GM23338 (cell line): Measurements from ENCODE around the gene POLA1. TPM values are rescaled to one million over a fixed set of nuclear protein-coding genes. Genes with fewer than 3 reads are reported as not detected.

Source experiments
- ATAC-seq: fragments of 200-7000 bp; cut with Tn5 transposase; 3 replicates; pipeline ENCODE4 v1.9.1; 2020
- DNase-seq: peaks from one replicate; pipeline ENCODE4 v3.0.0-alpha.2; 2015; ENCODE audit warnings: low spot score
- H2AFZ ChIP-seq: fragments of 200-600 bp; sonication (generic); 2 replicates; pipeline ENCODE4 v1.8.0; 2016; ENCODE audit warnings: antibody characterized with exemption, mild to moderate bottlenecking, moderate library complexity
- H3F3A ChIP-seq: fragments of 200-600 bp; sonication (generic); replicated peaks from 2 replicates; pipeline ENCODE4 v1.8.0; 2017; ENCODE audit warnings: antibody characterized with exemption, mixed run types, low read depth
- H3K27ac ChIP-seq: fragments of 200-600 bp; sonication (generic); 2 replicates; pipeline ENCODE4 v1.6.1; 2016; ENCODE audit warnings: low read depth
- H3K27me3 ChIP-seq: fragments of 200-600 bp; sonication (generic); 2 replicates; pipeline ENCODE4 v1.8.0; 2016; ENCODE audit warnings: mild to moderate bottlenecking, mixed run types, moderate library complexity; ENCODE audit not compliant: insufficient read depth
- H3K36me3 ChIP-seq: fragments of 200-600 bp; sonication (generic); 2 replicates; pipeline ENCODE4 v1.8.0; 2016; ENCODE audit warnings: mild to moderate bottlenecking; ENCODE audit not compliant: insufficient read depth
- H3K4me1 ChIP-seq: fragments of 200-600 bp; sonication (generic); 2 replicates; pipeline ENCODE4 v1.8.0; 2016; ENCODE audit warnings: mild to moderate bottlenecking, moderate library complexity; ENCODE audit not compliant: insufficient read depth
- H3K4me2 ChIP-seq: fragments of 200-600 bp; sonication (generic); 2 replicates; pipeline ENCODE4 v1.7.1; 2017; ENCODE audit warnings: mixed run types
- H3K4me3 ChIP-seq: fragments of 200-600 bp; sonication (generic); 2 replicates; pipeline ENCODE4 v1.6.1; 2016; ENCODE audit warnings: mixed run types
- H3K79me2 ChIP-seq: fragments of 200-600 bp; sonication (generic); replicated peaks from 2 replicates; pipeline ENCODE4 v1.8.0; 2017; ENCODE audit warnings: mild to moderate bottlenecking; ENCODE audit not compliant: insufficient read depth
- H3K9me2 ChIP-seq: fragments of 200-600 bp; sonication (generic); 2 replicates; pipeline ENCODE4 v1.8.0; 2017; ENCODE audit not compliant: insufficient read depth
- H4K20me1 ChIP-seq: fragments of 200-600 bp; sonication (generic); replicated peaks from 2 replicates; pipeline ENCODE4 v1.8.0; 2017; ENCODE audit warnings: mild to moderate bottlenecking; ENCODE audit not compliant: insufficient read depth
- H3K27ac Mint-ChIP-seq: 2 replicates; pipeline ENCODE4 v1.8.0; 2020; ENCODE audit warnings: inconsistent platforms, mild to moderate bottlenecking, moderate library complexity, mixed read lengths
- H3K27me3 Mint-ChIP-seq: 3 replicates; pipeline ENCODE4 v1.8.0; 2022; ENCODE audit warnings: low read depth, mild to moderate bottlenecking, moderate library complexity, mixed read lengths, inconsistent platforms; ENCODE audit not compliant: insufficient read depth, poor library complexity
- H3K36me3 Mint-ChIP-seq: 3 replicates; pipeline ENCODE4 v1.8.0; 2021; ENCODE audit warnings: low read depth, mild to moderate bottlenecking, inconsistent platforms, moderate library complexity, mixed read lengths
- H3K4me1 Mint-ChIP-seq: 3 replicates; pipeline ENCODE4 v1.8.0; 2020; ENCODE audit warnings: mild to moderate bottlenecking, inconsistent platforms, mixed read lengths
- H3K4me3 Mint-ChIP-seq: 3 replicates; pipeline ENCODE4 v1.8.0; 2021; ENCODE audit warnings: moderate library complexity, mild to moderate bottlenecking, inconsistent platforms, mixed read lengths
- H3K9me3 Mint-ChIP-seq: 3 replicates; pipeline ENCODE4 v1.8.0; 2020; ENCODE audit warnings: moderate library complexity, mild to moderate bottlenecking, inconsistent platforms, mixed read lengths
- CREB1 ChIP-seq: fragments of 250-450 bp; sonication (Bioruptor Pico); IDR thresholded peaks from 2 replicates; pipeline ENCODE4 v1.5.0; 2020; ENCODE audit warnings: low read depth, mild to moderate bottlenecking, moderate library complexity
- CTCF ChIP-seq, 2 experiments: fragments of 200-600 bp in 1 of 2; sonication (generic) in 1 of 2; conservative IDR thresholded peaks; 2 replicates each; pipeline versions ENCODE4 v1.5.1 to v1.6.1; 2016 to 2017; ENCODE audit warnings: antibody characterized with exemption in 2 of 2, low read depth in 2 of 2, mild to moderate bottlenecking in 2 of 2, moderate library complexity in 1 of 2
- ETS1 ChIP-seq: IDR thresholded peaks from 2 replicates; pipeline ENCODE4 v1.6.1; 2016; ENCODE audit warnings: antibody characterized with exemption
- EZH2 ChIP-seq: fragments of 200-600 bp; sonication (generic); IDR thresholded peaks from one replicate; pipeline ENCODE4 v1.8.0; 2017; ENCODE audit warnings: antibody characterized with exemption, mild to moderate bottlenecking, low read depth; ENCODE audit not compliant: unreplicated experiment
- EZH2phosphoT487 ChIP-seq: fragments of 200-600 bp; sonication (generic); IDR thresholded peaks from one replicate; pipeline ENCODE4 v1.8.1; 2018; ENCODE audit warnings: antibody characterized with exemption; ENCODE audit not compliant: unreplicated experiment
- NANOG ChIP-seq: IDR thresholded peaks from 2 replicates; pipeline ENCODE4 v1.6.1; 2016; ENCODE audit warnings: antibody characterized with exemption, borderline replicate concordance
- POLR2AphosphoS5 ChIP-seq: IDR thresholded peaks from 2 replicates; pipeline ENCODE4 v1.6.1; 2016; ENCODE audit warnings: antibody characterized with exemption, low read depth
- STAT1 ChIP-seq: IDR thresholded peaks from one replicate; pipeline ENCODE4 v1.6.1; 2016; ENCODE audit warnings: antibody characterized with exemption; ENCODE audit not compliant: unreplicated experiment
- ZNF114 ChIP-seq: fragments of 250-450 bp; sonication (Bioruptor Pico); IDR thresholded peaks from 2 replicates; pipeline ENCODE4 v1.5.0; 2020; ENCODE audit warnings: mild to moderate bottlenecking, moderate library complexity
- ZNF331 ChIP-seq: fragments of 250-450 bp; sonication (Bioruptor Pico); IDR thresholded peaks from 2 replicates; pipeline ENCODE4 v1.5.0; 2020; ENCODE audit warnings: low read depth, mild to moderate bottlenecking, moderate library complexity
- ZNF462 ChIP-seq: fragments of 250-450 bp; sonication (Bioruptor Pico); IDR thresholded peaks from 2 replicates; pipeline ENCODE4 v1.5.0; 2020; ENCODE audit warnings: mild to moderate bottlenecking, moderate library complexity
- polyA plus RNA-seq: library from polyadenylated mRNA; unstranded; fragments of >200 nt; fragmentation: Nextera tagmentation; extraction: Ambion mirVana; gene quantifications from 2 replicates; pipeline ENCODE4 v1.2.1, GENCODE V29; 2016
- total RNA-seq: library from RNA; depleted of rRNA; stranded (reverse); fragments of >200 nt; shearing (Covaris generic); gene quantifications from 2 replicates; pipeline ENCODE4 v1.2.3, GENCODE V29; 2014

The POLA1 gene
- total and polyA plus RNA-seq, 2 experiments from 2014 or later = 12.6 to 36.6 TPM

GRCh38 chrX:24877854-24878650 lies 184.3 kb downstream of the POLA1 start:
- Histone ChIP-seq H4K20me1 (no peaks in the 10 kb centered on the region), H2AFZ (no peak overlapping the region), H3K79me2 (no peaks in the 10 kb centered on the region), H3K27ac (no peak overlapping the region), H3K4me3 (no peak overlapping the region), H3K4me1 (peaks cover 5% of the 10 kb centered on the region; the same call in 1 of the 2 replicates), H3F3A (no peaks in the 10 kb centered on the region), H3K9me2 (no peaks in the 10 kb centered on the region), H3K4me2 (no peak overlapping the region), H3K36me3 (no peaks in the 10 kb centered on the region), H3K27me3 (no peaks in the 10 kb centered on the region)
- DNase-seq = no peak
- no peak for ATAC-seq
- no peak overlapping the region; the same call in 1 of the 2 replicates for H3K27ac Mint-ChIP-seq
- peaks cover 4% of the 10 kb centered on the region for H3K27me3 Mint-ChIP-seq
- TF ChIP-seq CREB1 = no peak
- no peak for TF ChIP-seq POLR2AphosphoS5
- TF ChIP-seq ZNF331 = no peak
- H3K4me1 Mint-ChIP-seq = peaks cover 27% of the 10 kb centered on the region
- H3K36me3 Mint-ChIP-seq = no peaks in the 10 kb centered on the region
- H3K9me3 Mint-ChIP-seq = no peaks in the 10 kb centered on the region
- H3K4me3 Mint-ChIP-seq = no peak overlapping the region

- Histone ChIP-seq H2AFZ (no peak overlapping the region), H4K20me1 (no peaks in the 10 kb centered on the region), H3K36me3 (no peaks in the 10 kb centered on the region), H3K79me2 (no peaks in the 10 kb centered on the region), H3K4me2 (no peak overlapping the region), H3F3A (no peaks in the 10 kb centered on the region), H3K4me3 (no peak overlapping the region), H3K4me1 (peaks cover 3% of the 10 kb centered on the region; the same call in 1 of the 2 replicates), H3K9me2 (no peaks in the 10 kb centered on the region), H3K27me3 (no peaks in the 10 kb centered on the region), H3K27ac (no peak overlapping the region)
- ATAC-seq = no peak
- peaks cover 4% of the 10 kb centered on the region for H3K27me3 Mint-ChIP-seq
- H3K4me1 Mint-ChIP-seq = peaks cover 20% of the 10 kb centered on the region
- no peak overlapping the region for H3K27ac Mint-ChIP-seq
- no peaks in the 10 kb centered on the region for H3K9me3 Mint-ChIP-seq
- DNase-seq = no peak
- no peaks in the 10 kb centered on the region for H3K36me3 Mint-ChIP-seq
- no peak overlapping the region for H3K4me3 Mint-ChIP-seq
- TF ChIP-seq ZNF114 (CRISPR knock-in tag) (no peak), POLR2AphosphoS5 (no peak), NANOG (no peak), ZNF331 (no peak), CTCF (conservative IDR thresholded peaks at IDR 0.05; ENCODE audit: low read depth in 2 of 2) (no peak; a peak in 1 of 4 replicates), ETS1 (no peak), ZNF462 (no peak), STAT1 (no peak), EZH2phosphoT487 (no peak), EZH2 (no peak)
Measured at GRCh38 chrX:24879679-24880078, 186.0 kb downstream of the POLA1 start.
